Umbilical cord (tissue), 2 donors: ENCODE data around the gene AFF1. TPM values are rescaled to one million over a fixed set of nuclear protein-coding genes. Genes with fewer than 3 reads are reported as not detected.
A peak's percentile ranks its signal among the peaks of the same experiment; 100 is the strongest.
"Not testable (repeated sequence)": the region's sequence is repeated elsewhere in the genome, so short reads cannot be mapped to it uniquely, and the experiment has no call there.

Experiments
- DNase-seq: peaks from one replicate; pipeline ENCODE4 v3.0.0-alpha.2; 2015; ENCODE audit warnings: low spot score
- total RNA-seq: library from RNA; depleted of rRNA; stranded (reverse); fragments of >200 nt; gene quantifications from one replicate; pipeline ENCODE4 v1.2.3, GENCODE V29; 2014; ENCODE audit warnings: low replicate concordance; ENCODE audit not compliant: insufficient read depth

Gene AFF1
- total RNA-seq, 1 donor from 2014 or later = 19.3 TPM

GRCh38 chr4:87114245-87115062 is 179.6 kb downstream of the AFF1 start:
- no peak for DNase-seq

- DNase-seq = no peak
Measured at GRCh38 chr4:87116231-87116630, 181.4 kb downstream of the AFF1 start.

GRCh38 chr4:87117051-87117731 is 182.4 kb downstream of the AFF1 start:
- peak; percentile 13 for DNase-seq

GRCh38 chr4:87117732-87118075 is 182.9 kb downstream of the AFF1 start:
- DNase-seq = no peak

GRCh38 chr4:87118421-87118820 is 183.6 kb downstream of the AFF1 start:
- DNase-seq = no peak

- peak; percentile 35 for DNase-seq
Measured at GRCh38 chr4:87118826-87119225, 184.0 kb downstream of the AFF1 start.

GRCh38 chr4:87120010-87120409 is 185.2 kb downstream of the AFF1 start:
- no peak for DNase-seq

GRCh38 chr4:87120411-87121162 is 185.8 kb downstream of the AFF1 start:
- DNase-seq = peak; percentile 11

- DNase-seq = no peak
Measured at GRCh38 chr4:87121341-87122065, 186.7 kb downstream of the AFF1 start.

GRCh38 chr4:87122252-87122651 is 187.4 kb downstream of the AFF1 start:
- no peak for DNase-seq

GRCh38 chr4:87126056-87126455 is 191.2 kb downstream of the AFF1 start:
- DNase-seq = no peak

- no peak for DNase-seq
Measured at GRCh38 chr4:87128006-87128705, 193.3 kb downstream of the AFF1 start.

GRCh38 chr4:87129681-87130080 is 194.9 kb downstream of the AFF1 start:
- no peak for DNase-seq

- no peak for DNase-seq
Measured at GRCh38 chr4:87130985-87131703, 196.3 kb downstream of the AFF1 start.

- no peak for DNase-seq
Measured at GRCh38 chr4:87132035-87132434, 197.2 kb downstream of the AFF1 start.

GRCh38 chr4:87133183-87133582 is 198.4 kb downstream of the AFF1 start:
- DNase-seq = no peak

- DNase-seq = no peak
Measured at GRCh38 chr4:87134122-87134521, 199.3 kb downstream of the AFF1 start.

- DNase-seq = no peak
Measured at GRCh38 chr4:87141428-87141827, 206.6 kb downstream of the AFF1 start.

GRCh38 chr4:87144356-87144755 is 209.5 kb downstream of the AFF1 start:
- DNase-seq = no peak

GRCh38 chr4:87145934-87146333 is 211.1 kb downstream of the AFF1 start:
- not testable (repeated sequence) for DNase-seq
